NCI-H510A treated with DMSO at 0.1 percent for 48 hours (cell line): ENCODE results near the gene EPYC.

Source experiments
- DNase-seq: peaks from one replicate; lab custom pipeline; 2025; lab: John Stamatoyannopoulos, UW

EPYC gene

DNA sequence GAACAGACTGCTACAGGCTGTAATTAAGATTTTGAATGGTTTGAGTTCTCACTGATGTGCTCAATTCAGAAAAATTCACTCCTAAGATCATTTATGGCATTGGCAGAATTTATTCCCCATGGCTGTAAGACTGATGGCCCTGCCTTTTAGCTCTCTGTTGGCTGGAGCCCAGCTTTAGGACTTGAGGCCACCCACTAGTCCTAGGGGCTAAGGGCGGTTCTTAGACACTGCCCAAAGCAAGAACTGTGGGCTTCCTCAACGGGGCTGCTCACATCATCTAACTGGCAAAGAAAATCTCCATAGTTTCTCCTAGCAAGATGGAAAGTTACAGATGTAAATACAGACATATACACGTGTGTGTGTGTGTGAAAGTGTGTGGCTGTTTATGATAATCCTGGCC lies 46.4 kb downstream of the EPYC start:
- DNase-seq = no peak

DNA sequence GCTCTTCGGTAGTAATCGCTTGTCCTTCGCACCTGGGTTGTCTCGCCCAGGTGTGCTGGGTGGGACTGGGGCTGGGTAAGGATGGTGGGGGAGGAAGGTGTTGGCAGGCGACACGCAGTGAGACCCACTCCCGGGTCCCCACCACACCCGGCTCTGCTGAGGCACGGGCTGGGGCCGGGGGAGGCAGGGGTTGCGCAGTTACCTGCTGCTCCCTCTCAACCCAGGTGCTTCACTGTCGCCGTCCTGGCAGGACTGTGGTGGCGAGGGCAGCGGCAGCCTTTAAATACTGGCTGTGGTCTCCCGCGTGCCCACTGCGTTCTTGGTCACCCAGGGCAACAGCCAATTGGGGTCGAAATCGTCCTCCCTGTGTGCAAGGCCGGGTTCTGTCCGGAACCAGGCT lies 49.9 kb downstream of the EPYC start, which contains the start of gene CCER1:
CCER1 (minus strand) TSS at position 256 of the 400 bp plus-strand sequence. CDS start 434 bp downstream, outside the sequence.
- no peak for DNase-seq

DNA sequence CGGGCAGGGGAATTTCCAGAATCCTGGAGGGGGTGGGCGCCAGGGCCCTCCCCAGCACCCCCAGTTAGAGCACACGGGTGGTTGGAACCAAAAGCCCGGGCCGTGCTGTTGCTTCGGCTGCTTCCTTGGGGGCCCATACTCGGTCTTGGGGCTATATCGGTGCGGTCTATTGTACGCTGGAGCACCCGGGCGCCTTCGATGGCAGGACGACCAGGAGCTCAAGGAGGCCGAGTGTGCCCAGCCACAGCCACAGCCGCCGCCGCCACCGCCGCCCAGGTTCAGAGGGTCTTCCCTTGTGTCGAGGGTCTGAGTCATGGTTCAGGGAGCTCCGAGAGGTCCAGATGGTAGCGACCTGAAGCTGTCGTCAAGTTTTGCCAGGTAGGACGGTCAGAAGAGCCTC lies 50.3 kb downstream of the EPYC start:
- DNase-seq = no peak

DNA sequence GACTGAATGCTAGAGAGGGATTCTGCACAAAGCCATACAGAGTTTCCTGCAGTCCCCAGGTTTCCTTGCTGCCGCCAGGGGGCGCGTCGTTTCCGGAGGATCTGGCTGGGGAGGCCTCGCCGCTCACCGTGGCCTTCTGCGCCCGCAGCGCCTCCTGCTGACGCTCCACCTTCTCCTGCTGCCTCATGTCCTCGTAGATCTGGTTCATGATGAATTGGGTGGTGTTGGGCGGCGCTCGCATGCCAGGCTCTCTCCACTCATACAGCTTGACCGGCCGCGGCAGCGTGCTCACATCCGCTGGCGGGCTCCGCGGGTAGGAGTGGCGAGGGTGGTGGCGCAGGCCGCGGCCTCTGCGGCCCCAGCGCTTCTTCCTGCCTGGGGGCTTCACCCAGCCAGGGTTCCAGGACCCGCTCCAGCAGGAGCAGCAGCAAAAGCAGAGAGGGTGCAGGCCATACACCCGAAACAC lies 50.8 kb downstream of the EPYC start:
- DNase-seq = no peak

DNA sequence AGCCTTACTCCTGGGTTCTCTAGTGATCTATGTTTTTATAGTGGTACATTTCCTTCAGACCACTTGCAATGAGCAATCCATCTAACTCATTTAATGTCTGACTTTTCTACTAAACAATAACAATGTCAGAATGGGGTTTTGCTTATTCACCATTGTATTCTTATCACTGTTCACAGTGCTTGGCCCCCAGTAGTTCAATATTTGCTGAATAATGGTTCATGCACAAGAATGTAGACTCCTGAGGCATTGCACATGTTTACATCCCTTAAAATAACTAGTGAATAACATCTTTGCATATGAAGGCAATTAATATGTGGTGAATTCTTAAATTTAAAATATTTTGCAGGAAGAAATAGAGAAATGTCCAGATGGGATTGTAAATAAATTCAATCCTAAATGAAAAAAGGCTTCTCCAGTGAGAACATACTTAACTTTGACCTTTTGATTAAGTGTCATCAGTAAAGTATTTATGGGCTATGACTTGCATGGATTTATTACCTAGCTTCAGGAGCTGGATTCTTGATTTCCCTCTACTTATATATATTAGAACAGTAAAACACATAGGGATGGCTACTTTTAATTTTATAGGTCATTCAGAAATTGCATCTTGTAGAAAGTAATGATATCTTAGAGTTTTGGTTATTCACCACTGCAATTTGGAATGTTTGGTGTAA lies 53.2 kb downstream of the EPYC start:
- DNase-seq = no peak

DNA sequence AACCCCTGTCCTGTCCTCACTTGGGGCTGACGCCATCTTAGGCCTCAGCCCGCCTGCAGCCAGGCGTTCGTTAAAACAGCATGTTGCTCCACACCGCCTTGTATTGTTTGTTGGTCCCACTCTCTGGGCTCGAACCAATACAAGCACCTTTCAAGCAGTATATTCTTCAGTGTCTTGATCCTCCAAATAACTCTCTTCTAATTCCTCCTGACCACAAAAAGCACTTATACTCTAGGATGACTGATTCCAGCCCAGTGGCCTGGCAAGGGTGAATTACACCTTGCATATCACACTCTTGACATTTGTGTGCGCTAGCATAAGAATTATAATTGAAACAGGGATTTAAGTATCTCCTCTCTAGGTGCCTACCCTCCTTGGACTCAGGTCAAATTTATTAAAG lies 56.9 kb downstream of the EPYC start:
- no peak for DNase-seq

DNA sequence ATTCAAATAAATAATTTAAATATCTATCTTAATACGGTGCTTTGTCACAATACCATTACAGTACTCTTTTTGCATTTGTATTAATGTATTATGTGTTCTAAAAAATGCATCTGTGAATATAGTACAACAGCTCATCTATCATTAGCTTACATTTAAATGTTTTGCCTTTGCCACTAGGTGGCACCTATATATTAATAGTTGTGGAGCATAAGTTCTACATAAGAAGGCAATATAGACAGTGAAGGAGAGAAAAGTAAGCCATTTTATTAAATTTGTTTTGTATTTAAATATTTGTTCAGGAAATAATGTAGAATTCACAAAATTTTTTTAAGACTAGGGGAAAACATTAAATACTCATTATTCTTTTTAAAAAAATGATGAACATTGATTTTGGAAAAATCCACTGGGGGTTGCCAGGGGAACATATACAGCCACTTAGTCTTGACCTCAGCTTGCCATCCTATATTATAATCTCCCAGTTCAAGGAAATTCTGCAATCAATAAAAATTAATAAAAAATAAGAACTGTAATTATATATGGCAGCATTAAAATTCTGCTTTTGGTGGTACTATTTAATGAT lies 59.6 kb downstream of the EPYC start:
- peak; percentile 42 for DNase-seq

DNA sequence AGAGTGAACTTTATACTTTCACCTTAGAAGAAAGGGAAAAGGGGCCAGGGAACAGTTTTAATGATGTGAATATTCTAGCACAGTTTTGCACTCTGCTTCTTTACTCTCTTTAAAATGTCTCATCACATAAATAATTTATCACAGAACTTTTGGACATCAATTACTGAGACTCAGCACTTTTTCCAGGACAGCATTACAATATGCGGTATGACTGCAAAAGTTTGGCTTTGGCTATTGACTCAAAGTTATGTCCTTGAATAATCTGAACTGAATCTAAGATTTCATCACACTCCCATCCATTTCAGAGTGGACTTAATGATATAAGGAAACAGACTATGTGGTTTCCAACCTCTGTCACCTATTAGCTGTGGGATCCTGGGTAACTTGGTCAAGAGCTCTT lies 61.5 kb downstream of the EPYC start:
- DNase-seq = peak; percentile 28

DNA sequence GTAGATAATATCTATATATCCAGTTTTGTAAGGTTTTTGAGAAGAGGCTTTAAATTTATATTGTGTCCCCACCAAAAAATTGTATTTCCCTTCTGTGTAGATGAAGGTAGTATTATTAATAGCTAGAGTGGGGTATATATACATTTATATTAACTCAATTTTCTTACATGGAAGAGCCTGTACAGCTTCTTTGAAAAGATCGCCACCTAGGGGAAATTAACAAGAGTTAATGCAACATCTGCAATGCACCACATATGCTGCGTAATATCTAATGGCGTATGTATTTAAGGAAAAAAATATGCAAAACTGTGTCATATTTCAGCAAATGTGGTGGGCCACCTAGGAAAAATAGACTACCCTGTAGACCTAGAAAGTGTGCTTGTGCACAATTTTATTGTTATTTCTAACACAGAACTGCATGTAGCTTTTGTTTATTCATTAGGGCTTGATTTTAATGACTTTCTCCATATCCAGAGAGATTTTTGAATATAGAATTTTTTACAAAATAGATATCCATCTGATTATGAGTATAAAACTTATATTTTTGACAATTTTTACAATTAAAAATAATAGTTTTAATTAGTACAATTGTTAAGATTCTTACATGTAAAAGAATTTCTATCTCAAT lies 63.8 kb downstream of the EPYC start:
- DNase-seq = peak; percentile 71

DNA sequence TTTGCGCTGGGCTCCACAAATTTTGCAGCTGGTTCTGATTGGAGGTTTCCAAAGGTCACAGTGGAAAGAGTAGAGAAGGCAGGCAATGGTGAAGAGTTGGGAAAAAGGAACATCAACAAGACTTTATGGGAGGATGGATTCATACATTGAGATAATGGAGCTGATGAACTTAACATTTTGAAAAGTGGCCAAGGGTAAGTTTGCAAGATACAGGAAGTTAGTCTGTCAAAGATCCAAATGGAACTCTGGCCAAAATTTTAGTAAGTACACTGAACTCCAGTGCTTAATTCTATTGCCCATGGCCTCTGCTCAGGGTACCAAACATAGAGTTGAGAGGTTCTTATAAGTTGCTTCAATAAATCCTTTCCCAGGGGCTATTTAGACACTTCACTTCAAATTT lies 65.4 kb downstream of the EPYC start:
- DNase-seq = no peak

DNA sequence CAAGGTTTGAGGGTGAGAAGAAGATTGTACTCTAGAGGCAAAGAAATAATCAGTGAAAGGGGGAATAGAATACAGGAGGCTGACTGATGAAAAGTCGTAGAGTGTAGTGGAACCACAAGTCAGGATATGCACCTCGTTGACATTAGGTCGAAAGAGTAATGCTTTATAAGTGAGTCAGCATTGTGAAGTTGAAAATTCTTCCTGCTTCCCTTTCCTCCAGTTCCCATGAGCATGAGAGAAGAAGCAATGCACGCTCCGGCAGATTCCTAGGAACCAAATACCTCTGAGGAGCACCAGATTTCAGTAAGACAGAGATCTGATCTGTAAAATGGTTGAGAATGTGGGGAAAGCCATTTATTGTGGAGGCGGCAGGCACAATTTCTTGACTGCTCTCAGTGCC lies 66.3 kb downstream of the EPYC start:
- DNase-seq = no peak

DNA sequence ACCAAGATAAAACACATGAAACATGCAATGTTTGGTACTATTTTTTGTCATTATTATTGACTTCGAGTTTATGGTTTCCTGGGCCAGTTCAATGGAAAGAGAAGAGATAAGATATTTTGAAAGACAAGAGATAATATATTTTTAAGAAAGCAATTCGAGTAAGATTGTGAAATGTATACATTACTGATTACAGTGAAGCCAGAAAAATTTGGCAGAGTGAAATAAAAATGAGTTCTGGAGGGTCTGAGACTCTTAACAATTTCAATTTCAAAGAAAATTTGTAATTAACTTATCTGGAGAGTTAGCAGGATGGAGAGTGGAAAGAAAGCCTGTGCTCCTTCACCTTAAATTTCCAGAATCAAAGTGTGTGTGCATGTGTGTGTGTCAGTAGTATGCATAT lies 67.1 kb downstream of the EPYC start:
- DNase-seq = no peak

DNA sequence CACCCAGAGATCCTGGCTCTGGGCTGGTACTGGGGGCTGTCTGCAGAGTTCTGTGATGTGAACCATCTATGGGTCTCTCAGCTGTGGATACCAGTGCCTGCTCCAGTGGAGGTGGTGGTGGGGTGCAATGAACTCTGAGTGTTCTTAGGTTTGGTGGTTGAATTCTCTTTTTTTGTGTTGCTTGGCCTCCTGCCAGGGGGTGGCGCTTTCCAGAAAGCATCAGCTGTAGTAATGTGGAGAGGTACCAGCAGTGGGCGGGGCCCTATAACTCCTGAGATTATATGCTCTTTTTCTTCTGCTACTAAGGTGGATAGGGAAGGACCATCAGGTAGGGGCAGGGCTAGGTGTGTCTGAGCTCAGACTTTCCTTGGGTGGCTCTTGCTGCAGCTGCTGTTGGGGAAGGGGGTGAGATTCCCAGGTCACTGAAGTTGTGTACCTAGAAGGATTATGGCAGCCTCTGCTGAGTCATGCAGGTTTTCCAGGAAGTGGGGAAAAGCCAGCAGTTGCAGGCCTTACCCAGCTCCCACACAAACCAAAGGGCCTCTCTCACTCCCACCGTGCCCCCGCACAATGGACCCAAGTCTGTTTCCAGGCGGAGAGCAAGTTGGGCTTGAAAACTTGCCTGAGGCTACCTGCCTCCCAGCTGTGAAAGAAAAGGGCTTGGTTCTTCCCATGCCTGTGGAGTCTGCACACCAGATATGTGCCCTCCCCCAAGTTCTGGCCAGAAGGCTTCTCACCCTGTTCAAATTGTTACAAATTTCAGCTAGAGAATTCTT lies 68.4 kb downstream of the EPYC start:
- DNase-seq = no peak

DNA sequence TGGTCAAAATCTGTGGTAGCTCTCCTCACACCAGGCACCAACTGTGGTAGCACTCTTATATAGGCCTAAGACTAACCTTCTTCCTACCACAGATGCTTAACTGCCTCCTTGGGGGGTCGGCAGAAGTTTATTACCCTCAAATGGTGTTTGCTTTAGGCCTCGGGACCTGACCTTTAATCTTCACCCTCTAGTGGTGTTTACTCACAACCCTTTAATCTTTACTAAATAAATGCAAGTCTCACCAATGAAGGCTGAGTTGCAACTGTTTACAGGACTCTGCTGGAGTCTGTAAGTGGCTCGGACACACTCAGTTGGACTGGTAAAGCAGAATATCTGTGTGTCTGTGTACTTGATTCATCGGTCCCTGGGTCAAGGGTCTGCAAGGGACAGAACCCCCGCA lies 79.2 kb downstream of the EPYC start:
- DNase-seq = no peak

DNA sequence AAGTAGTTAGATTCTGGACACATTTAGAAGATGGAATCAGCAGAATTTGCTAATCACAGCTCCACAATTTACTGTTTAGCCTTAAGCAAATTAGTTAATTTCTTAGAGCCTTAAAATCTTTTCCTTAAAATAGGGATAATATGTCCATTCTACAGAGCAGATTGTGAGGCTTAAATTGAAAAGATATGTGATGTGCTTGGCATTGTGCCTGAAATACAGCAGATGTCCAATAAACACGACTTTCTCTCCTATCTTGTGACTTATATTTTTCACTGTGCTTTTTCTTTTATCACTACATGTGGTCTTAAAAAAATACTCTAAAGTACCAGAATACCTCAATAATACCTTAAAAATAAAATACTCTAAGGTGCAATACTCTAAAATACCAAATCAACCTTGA lies 80.4 kb downstream of the EPYC start:
- no peak for DNase-seq

DNA sequence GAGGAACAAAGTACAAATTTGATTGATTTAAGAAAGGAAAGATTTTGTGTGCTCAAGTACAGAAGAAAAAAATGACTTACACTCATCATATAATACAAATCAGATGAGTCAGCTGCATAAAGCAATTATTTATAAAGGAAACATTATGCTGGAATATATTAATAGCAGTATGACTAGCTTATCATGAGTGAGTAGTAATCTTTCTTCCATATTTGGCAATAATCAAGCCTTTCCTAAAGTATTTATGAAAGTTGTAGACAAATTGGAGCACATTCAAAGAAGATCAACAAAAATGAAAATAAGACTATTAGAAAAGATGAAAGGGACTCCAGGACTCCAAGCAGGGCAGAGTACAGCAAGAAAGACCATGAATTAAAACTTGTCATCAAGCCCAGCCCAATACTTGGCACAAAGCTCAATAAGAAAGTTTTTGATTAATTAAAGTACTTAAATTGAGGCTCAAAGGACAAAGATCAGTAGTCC lies 82.6 kb downstream of the EPYC start:
- DNase-seq = no peak

DNA sequence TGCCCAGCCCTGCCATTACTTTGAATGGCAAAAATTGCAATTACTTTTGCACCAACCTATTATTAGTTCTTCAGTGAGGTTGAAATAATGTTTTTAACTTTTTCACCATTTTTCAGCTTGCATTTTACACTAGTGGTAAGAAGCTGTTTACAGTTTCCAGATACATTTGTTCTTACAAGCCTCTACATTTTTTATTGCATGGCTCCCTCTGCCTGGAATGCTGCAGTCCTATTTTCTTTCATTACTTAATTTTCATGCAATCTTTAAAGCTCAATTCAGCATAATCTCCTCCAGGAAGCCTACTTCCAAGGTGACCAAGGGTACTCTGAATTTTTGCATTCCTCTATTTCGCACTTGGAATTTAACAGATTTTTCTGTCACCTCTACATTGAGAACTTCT lies 83.2 kb downstream of the EPYC start:
- no peak for DNase-seq

DNA sequence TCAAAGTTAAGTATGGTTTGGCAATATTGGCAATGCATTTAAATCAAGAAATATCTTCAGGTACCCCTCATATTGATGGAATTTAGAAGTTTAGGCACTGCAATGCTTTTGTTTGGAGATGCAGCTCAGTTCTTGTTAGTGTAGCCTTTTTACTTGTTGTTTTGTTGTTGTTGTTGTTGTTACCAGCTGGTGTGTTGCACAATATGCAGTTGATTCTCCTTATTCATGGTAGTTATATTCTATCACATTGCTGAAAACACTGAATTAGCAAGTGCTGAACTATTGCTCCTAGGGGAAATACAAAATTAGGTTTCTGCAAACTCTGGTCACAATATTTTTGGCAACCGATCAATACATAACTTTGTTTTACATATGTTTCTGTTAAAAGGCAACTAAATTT lies 84.5 kb downstream of the EPYC start:
- no peak for DNase-seq

DNA sequence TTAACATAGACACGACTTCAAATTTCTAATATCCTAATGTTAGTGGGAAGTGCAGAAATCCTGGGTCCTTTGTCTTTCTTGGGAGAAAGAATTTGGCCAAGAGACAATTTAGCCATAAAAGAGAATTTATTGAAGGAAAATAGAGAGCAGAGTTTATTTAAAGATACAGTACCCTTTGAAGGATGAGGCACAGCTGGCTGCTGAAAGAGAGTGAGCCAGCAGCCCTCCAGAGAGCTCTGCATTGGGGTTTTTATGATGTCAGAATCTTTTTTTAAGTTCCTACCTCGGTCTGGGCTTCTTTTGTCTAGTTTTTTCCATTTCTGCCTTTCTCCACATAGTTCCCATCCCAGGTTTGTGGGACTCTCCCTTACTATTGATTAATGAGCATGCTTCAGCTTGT lies 87.3 kb downstream of the EPYC start:
- no peak for DNase-seq

DNA sequence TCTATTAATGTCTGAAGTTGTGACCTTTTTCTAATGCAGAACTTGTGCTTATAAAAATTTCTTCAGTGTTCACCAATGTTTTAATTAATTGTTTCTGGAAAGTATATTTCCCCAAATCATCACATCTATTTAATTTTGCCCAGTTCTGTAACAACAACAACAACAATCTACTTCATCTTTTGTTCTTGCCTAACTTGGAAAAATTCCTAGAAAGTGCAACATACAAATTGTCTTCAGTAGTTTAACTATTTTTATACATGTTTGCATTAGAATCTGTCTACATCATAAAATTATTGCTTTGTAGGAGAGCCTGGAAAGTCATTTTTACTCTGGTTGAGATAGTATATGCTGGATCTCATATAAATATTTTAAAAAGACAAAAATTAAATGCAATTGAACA lies 88.3 kb downstream of the EPYC start:
- no peak for DNase-seq

DNA sequence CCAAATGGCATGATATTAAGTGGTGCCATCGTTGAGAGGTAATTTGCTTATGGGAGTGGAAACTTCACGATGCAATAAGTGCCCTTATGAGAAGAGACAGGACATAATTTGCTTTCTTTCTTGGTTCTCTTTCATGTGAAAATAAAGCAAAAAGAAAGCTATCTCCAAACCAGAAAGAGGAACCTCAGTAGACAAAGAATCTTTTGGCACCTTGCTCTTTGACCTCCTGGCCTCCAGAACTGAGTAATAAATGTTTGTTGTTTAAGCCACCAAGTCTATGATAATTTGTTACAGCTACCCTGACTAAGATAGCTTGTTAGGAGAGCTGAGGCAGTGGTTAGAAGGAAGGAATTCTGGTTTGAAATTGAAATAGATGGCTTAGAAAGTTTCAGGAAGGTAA lies 89.4 kb downstream of the EPYC start:
- DNase-seq = no peak
